Panc1 (cell line): ENCODE results near the gene PIGK. TPM values are rescaled to one million over a fixed set of nuclear protein-coding genes. Genes with fewer than 3 reads are reported as not detected.

Source experiments
- ATAC-seq: fragments of 200-7000 bp; cut with Tn5 transposase; 2 replicates; pipeline ENCODE4 v1.9.1; 2020; ENCODE audit warnings: mild to moderate bottlenecking, moderate library complexity
- BruUV-seq: library from RNA; stranded (reverse); fragments of 400-500 nt; replicated peaks from 2 replicates; lab custom pipeline; 2021; lab: Mats Ljungman, UMichigan
- CTCF ChIA-PET: fragments of 300-600 bp; sonication (Branson Sonifier 250); formaldehyde crosslinking; loops from one replicate; lab custom pipeline; 2022; ENCODE audit warnings: antibody characterized with exemption; lab: Charles Lee
- POLR2A ChIA-PET: fragments of 300-600 bp; sonication (Branson Sonifier 250); formaldehyde crosslinking; loops from one replicate; lab custom pipeline; 2022; ENCODE audit warnings: antibody characterized with exemption; lab: Charles Lee
- DNase-seq: peaks from one replicate; pipeline ENCODE4 v3.0.0-alpha.2; 2010; ENCODE audit warnings: low read depth, low spot score
- H3K27ac ChIP-seq: 2 replicates; pipeline ENCODE4 v1.5.1; 2011; ENCODE audit warnings: mild to moderate bottlenecking, low read length, inconsistent platforms
- H3K27me3 ChIP-seq: fragments of 200-500 bp; sonication (Bioruptor generic); 2 replicates; pipeline ENCODE4 v1.6.0; 2014; ENCODE audit warnings: low read length, inconsistent platforms; ENCODE audit not compliant: control insufficient read depth, insufficient read depth
- H3K36me3 ChIP-seq: fragments of 200-500 bp; sonication (Bioruptor generic); 2 replicates; pipeline ENCODE4 v1.5.1; 2014; ENCODE audit warnings: inconsistent platforms, mild to moderate bottlenecking, low read length, moderate library complexity; ENCODE audit not compliant: control insufficient read depth, insufficient read depth
- H3K4me1 ChIP-seq: 2 replicates; pipeline ENCODE4 v1.5.1; 2011; ENCODE audit warnings: inconsistent platforms, mild to moderate bottlenecking, low read length, moderate library complexity; ENCODE audit not compliant: control insufficient read depth, insufficient read depth
- H3K4me3 ChIP-seq, 2 experiments: 2 replicates each; pipeline ENCODE4 v1.5.1; 2011 to 2012; ENCODE audit warnings: low read depth in 2 of 2, low read length in 2 of 2, mild to moderate bottlenecking in 2 of 2, inconsistent platforms in 1 of 2, moderate library complexity in 1 of 2
- H3K9me3 ChIP-seq: fragments of 200-500 bp; sonication (Bioruptor generic); 2 replicates; pipeline ENCODE4 v1.5.1; 2014; ENCODE audit warnings: low read depth, mild to moderate bottlenecking, inconsistent platforms, low read length, moderate library complexity; ENCODE audit not compliant: control insufficient read depth, insufficient read depth
- CTCF ChIP-seq: fragments of 450-650 bp; IDR thresholded peaks from 2 replicates; pipeline ENCODE4 v1.5.1; 2017; ENCODE audit warnings: mild to moderate bottlenecking
- POLR2AphosphoS5 ChIP-seq: IDR thresholded peaks from 2 replicates; pipeline ENCODE4 v1.6.1; 2012; ENCODE audit warnings: mild to moderate bottlenecking, low read depth, low read length, moderate library complexity
- REST ChIP-seq, 2 experiments: IDR thresholded peaks; 2 replicates each; pipeline ENCODE4 v1.6.1; 2011 to 2012; ENCODE audit warnings: low read depth in 2 of 2, control low read depth in 1 of 2, low read length in 1 of 2, mild to moderate bottlenecking in 1 of 2, moderate library complexity in 1 of 2; ENCODE audit not compliant: insufficient read depth in 1 of 2
- SIN3A ChIP-seq: IDR thresholded peaks from 2 replicates; pipeline ENCODE4 v1.6.1; 2012; ENCODE audit warnings: low read depth, mild to moderate bottlenecking, low read length, moderate library complexity, borderline replicate concordance; ENCODE audit not compliant: insufficient read depth
- TCF7L2 ChIP-seq: IDR thresholded peaks from 2 replicates; pipeline ENCODE4 v1.6.1; 2011; ENCODE audit warnings: mild to moderate bottlenecking, low read depth, low read length, inconsistent platforms
- in situ Hi-C: cut with HindIII; loops from 2 replicates; pipeline ENCODE4 v1.10.0; 2016; ENCODE audit warnings: low sequenced_read_pairs, low pct_unique_long_range_greater_than_20kb
- intact Hi-C: fragments of 100-400 bp; cut with micrococcal nuclease; formaldehyde crosslinking; loops from one replicate; pipeline ENCODE4 v1.10.0; 2022; ENCODE audit not compliant: unreplicated experiment
- total RNA-seq: library from RNA; stranded (reverse); gene quantifications from one replicate; pipeline ENCODE4 v1.2.1, GENCODE V29; 2021; ENCODE audit not compliant: unreplicated experiment

The PIGK gene
- total RNA-seq, 1 experiment from 2014 or later: 26.8 TPM

DNA sequence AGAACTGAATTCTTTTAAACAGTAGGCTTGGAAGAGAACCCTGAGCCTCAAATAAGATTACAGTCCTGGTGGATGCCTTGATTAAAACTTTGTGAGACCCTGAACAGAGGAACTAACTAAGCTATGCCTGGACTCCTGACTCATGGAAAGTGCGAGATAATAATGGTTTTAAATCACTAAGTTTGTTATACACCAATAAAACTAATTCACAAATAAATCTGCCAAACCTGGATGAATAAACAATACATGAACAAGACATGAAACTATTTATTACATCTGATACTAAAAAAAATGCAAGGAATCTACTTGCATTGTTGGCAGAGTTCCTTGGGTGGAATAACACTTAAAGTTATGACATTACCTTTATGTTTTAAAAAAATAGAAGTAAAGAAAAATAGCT, 118.4 kb downstream of the PIGK start:
- DNase-seq (no peak), ATAC-seq (no peak)
- H3K27me3 ChIP-seq: no peaks in the 10 kb centered on the region
- H3K27ac ChIP-seq: no peak overlapping the region
- intact Hi-C loops: no loop called here
- BruUV-seq: no TSS peak
- in situ Hi-C loops: no loop called here
- ChIA-PET POLR2A (no interaction called here), CTCF (interaction anchor here (0.6 kb wide), 1 partner anchor 20 kb away, joined by 5 read pairs; no protein-coding TSS in a partner anchor)
- H3K36me3 ChIP-seq: no peaks in the 10 kb centered on the region
- H3K9me3 ChIP-seq: no peaks in the 10 kb centered on the region
- H3K4me3 ChIP-seq: no peak overlapping the region
- no peaks in the 10 kb centered on the region for H3K4me1 ChIP-seq
- TF ChIP-seq POLR2AphosphoS5 (no peak), REST (IDR thresholded peaks at IDR 0.05; ENCODE audit: insufficient read depth in 1 of 2, low read depth in 2 of 2, low read length in 1 of 2) (no peak), CTCF (no peak), SIN3A (no peak), TCF7L2 (no peak)

- BruUV-seq: no TSS peak
- no peaks in the 10 kb centered on the region for H3K9me3 ChIP-seq
- intact Hi-C loops (no loop called here), in situ Hi-C loops (no loop called here)
- H3K27ac ChIP-seq: no peak overlapping the region
- H3K36me3 ChIP-seq: no peaks in the 10 kb centered on the region
- CTCF ChIA-PET: no interaction called here
- no peak overlapping the region for H3K4me3 ChIP-seq
- no peaks in the 10 kb centered on the region for H3K4me1 ChIP-seq
- no peaks in the 10 kb centered on the region for H3K27me3 ChIP-seq
- DNase-seq (no peak), ATAC-seq (no peak)
- POLR2A ChIA-PET: no interaction called here
- TF ChIP-seq TCF7L2 (no peak), POLR2AphosphoS5 (no peak), REST (IDR thresholded peaks at IDR 0.05; ENCODE audit: insufficient read depth in 1 of 2, low read depth in 2 of 2, low read length in 1 of 2) (no peak), SIN3A (no peak), CTCF (no peak)
These were observed 122.6 kb downstream of the PIGK start for GRCh38 chr1:77096496-77097255.
